ENCODE results near the gene RIMS1.

RIMS1 gene

GRCh38 chr6:72218125-72218524 lies 331.8 kb downstream of the RIMS1 start:
- peak in 17 of 58 donors; percentile 0 to 31 (median 3) for DNase-seq

- no peak for DNase-seq
These were observed 333.2 kb downstream of the RIMS1 start for GRCh38 chr6:72219536-72219935.

- no peak for DNase-seq
These were observed 351.7 kb downstream of the RIMS1 start for GRCh38 chr6:72238021-72238420.

- DNase-seq = no peak
These were observed 352.6 kb downstream of the RIMS1 start for GRCh38 chr6:72238900-72239299.

- DNase-seq = no peak
These were observed 359.2 kb downstream of the RIMS1 start for GRCh38 chr6:72245565-72245964.

GRCh38 chr6:72246926-72247325 lies 360.6 kb downstream of the RIMS1 start:
- no peak for DNase-seq

- no peak for DNase-seq
These were observed 362.3 kb downstream of the RIMS1 start for GRCh38 chr6:72248621-72249020.

- DNase-seq = no peak
These were observed 364.3 kb downstream of the RIMS1 start for GRCh38 chr6:72250664-72251063.

- no peak for DNase-seq
These were observed 374.1 kb downstream of the RIMS1 start for GRCh38 chr6:72260489-72260888.

GRCh38 chr6:72261554-72261953 lies 375.2 kb downstream of the RIMS1 start:
- DNase-seq = no peak

- no peak for DNase-seq
These were observed 375.9 kb downstream of the RIMS1 start for GRCh38 chr6:72262254-72262653.

GRCh38 chr6:72267470-72267869 lies 381.1 kb downstream of the RIMS1 start:
- no peak for DNase-seq

- DNase-seq = no peak
These were observed 385.2 kb downstream of the RIMS1 start for GRCh38 chr6:72271531-72271930.

- DNase-seq = no peak
These were observed 386.6 kb downstream of the RIMS1 start for GRCh38 chr6:72272958-72273357.

- no peak for DNase-seq
These were observed 389.5 kb downstream of the RIMS1 start for GRCh38 chr6:72275888-72276287.

GRCh38 chr6:72282201-72282600 lies 395.9 kb downstream of the RIMS1 start:
- no peak for DNase-seq

GRCh38 chr6:72283571-72283970 lies 397.2 kb downstream of the RIMS1 start:
- no peak for DNase-seq

GRCh38 chr6:72286911-72287311 lies 400.6 kb downstream of the RIMS1 start:
- DNase-seq = no peak

GRCh38 chr6:72287801-72288200 lies 401.5 kb downstream of the RIMS1 start:
- no peak for DNase-seq

- no peak for DNase-seq
These were observed 402.2 kb downstream of the RIMS1 start for GRCh38 chr6:72288592-72288991.

- no peak for DNase-seq
These were observed 404.3 kb downstream of the RIMS1 start for GRCh38 chr6:72290620-72291019.

GRCh38 chr6:72296375-72296774 lies 410.0 kb downstream of the RIMS1 start:
- DNase-seq = no peak

- DNase-seq = no peak
These were observed 419.6 kb downstream of the RIMS1 start for GRCh38 chr6:72305971-72306370.

GRCh38 chr6:72316675-72317380 lies 430.5 kb downstream of the RIMS1 start:
- no peak for DNase-seq
